Measurements from ENCODE around the gene MCF2L. TPM values are rescaled to one million over a fixed set of nuclear protein-coding genes. Genes with fewer than 3 reads are reported as not detected.

The MCF2L gene
- total and polyA plus RNA-seq, 4 donors: 46.3 to 136 (median 92.0) TPM

DNA sequence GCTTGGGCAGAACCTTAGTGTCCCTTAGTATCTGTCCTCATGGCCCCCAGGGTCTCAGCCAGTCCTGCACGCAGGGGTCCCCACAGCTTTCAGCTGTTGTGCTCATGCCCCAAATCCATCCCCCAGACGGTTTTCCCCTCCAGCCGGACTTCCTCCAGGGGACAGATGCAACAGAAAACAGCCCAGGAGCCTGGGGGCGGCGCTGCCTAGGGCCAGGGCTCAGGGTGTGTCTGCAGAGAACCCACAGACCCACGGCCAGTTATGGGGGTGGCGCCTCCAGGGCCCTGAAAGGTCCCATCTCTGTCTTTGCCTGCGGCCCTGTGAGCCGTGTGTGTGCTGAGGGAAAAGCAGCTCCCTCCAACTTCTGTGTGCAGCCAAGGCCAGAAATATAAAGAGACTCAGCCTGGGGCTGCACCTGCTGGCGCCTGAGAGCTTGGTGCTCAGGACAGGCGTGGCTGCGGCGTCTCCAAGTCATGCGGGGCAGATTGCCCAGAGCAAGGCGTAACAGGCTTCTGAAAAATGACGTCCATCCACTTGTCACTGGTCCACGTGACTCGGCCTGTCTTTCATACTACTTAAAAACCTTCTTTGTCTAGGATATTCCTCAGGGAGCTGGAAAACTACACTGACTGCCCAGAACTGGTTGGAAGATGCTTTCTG, 114.5 kb downstream of the MCF2L start:
- peak in 2 of 6 donors; percentile 18 to 70 for DNase-seq (ENCODE audit: low read depth in 4 of 6, low spot score in 6 of 6)

DNA sequence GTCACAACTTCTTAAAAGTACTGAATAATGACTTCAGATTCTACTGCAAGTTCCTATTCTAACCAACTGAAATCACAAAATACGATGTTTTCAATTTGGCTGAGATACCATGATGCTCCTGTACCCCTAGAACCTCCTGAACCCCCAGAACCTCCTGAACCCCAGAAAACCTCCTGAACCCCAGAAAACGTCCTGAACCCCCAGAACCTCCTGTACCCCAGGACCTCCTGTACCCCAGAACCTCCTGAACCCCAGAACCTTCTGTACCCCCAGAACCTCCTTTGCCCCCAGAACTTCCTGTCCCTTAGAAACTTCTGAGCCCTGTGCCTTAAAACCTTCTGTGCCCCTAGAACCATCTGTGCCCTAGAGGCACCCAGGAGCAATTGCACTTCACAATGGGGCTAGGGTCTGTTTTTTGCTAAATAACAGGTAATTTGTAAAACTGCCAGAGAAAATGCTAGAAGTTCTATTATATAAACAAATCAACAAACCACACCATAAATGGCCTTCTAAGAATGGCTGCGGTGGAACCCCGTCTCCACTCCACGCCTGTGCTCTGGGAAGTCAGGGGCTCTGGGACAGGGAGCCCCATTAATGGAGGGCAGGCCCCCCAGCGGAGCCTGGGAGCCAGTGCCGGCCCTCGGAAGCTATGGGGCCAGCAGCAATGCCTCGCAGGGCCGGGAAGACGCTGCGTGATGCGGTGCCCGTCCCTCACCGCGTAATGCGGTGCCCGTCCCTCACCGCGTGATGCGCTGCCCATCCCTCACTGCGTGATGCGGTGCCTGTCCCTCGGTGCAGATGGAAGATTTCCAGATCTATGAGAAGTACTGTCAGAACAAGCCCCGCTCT, 115.3 kb downstream of the MCF2L start:
- Histone ChIP-seq H3K9me3 (ENCODE audit: control insufficient read depth, insufficient read depth, low read length) (no peaks in the 10 kb centered on the region), H3K27ac (ENCODE audit: low read depth, low read length) (no peak overlapping the region), H3K36me3 (ENCODE audit: control insufficient read depth, insufficient read depth, low read length) (peaks cover 91% of the 10 kb centered on the region), H3K4me1 (ENCODE audit: control insufficient read depth, insufficient read depth, low read length) (peaks cover 14% of the 10 kb centered on the region), H3K4me3 (ENCODE audit: low read depth, low read length) (no peak overlapping the region), H3K27me3 (ENCODE audit: control insufficient read depth, insufficient read depth, low read length) (no peaks in the 10 kb centered on the region)
- DNase-seq (ENCODE audit: low read depth in 4 of 6, low spot score in 6 of 6): no peak
- WGBS (ENCODE audit: insufficient coverage): 94% methylated on average over 24 of the region's 25 CpGs

More for the DNA sequence above, 114.5 kb downstream of the MCF2L start:
- no peaks in the 10 kb centered on the region for H3K27me3 ChIP-seq (ENCODE audit: control insufficient read depth, insufficient read depth, low read length)
- H3K4me3 ChIP-seq (ENCODE audit: low read depth, low read length): no peak overlapping the region
- H3K27ac ChIP-seq (ENCODE audit: low read depth, low read length): no peak overlapping the region
- H3K4me1 ChIP-seq (ENCODE audit: control insufficient read depth, insufficient read depth, low read length): peaks cover 21% of the 10 kb centered on the region
- peaks cover 91% of the 10 kb centered on the region for H3K36me3 ChIP-seq (ENCODE audit: control insufficient read depth, insufficient read depth, low read length)
- 50% methylated on average over 14 of the region's 18 CpGs for WGBS (ENCODE audit: insufficient coverage)
- no peaks in the 10 kb centered on the region for H3K9me3 ChIP-seq (ENCODE audit: control insufficient read depth, insufficient read depth, low read length)

GRCh38 chr13:113084943-113085540, 116.0 kb downstream of the MCF2L start:
- H3K27ac ChIP-seq (ENCODE audit: low read depth, low read length): no peak overlapping the region
- H3K4me1 ChIP-seq (ENCODE audit: control insufficient read depth, insufficient read depth, low read length): peaks cover 10% of the 10 kb centered on the region
- H3K4me3 ChIP-seq (ENCODE audit: low read depth, low read length): no peak overlapping the region
- WGBS (ENCODE audit: insufficient coverage): 90% methylated on average over 24 of the region's 24 CpGs
- H3K9me3 ChIP-seq (ENCODE audit: control insufficient read depth, insufficient read depth, low read length): no peaks in the 10 kb centered on the region
- peaks cover 92% of the 10 kb centered on the region for H3K36me3 ChIP-seq (ENCODE audit: control insufficient read depth, insufficient read depth, low read length)
- no peaks in the 10 kb centered on the region for H3K27me3 ChIP-seq (ENCODE audit: control insufficient read depth, insufficient read depth, low read length)
- no peak for DNase-seq (ENCODE audit: low read depth in 4 of 6, low spot score in 6 of 6)

GRCh38 chr13:113086031-113086750, 117.2 kb downstream of the MCF2L start:
- Histone ChIP-seq H3K4me3 (ENCODE audit: low read depth, low read length) (no peak overlapping the region), H3K36me3 (ENCODE audit: control insufficient read depth, insufficient read depth, low read length) (peaks cover 92% of the 10 kb centered on the region), H3K27me3 (ENCODE audit: control insufficient read depth, insufficient read depth, low read length) (no peaks in the 10 kb centered on the region), H3K27ac (ENCODE audit: low read depth, low read length) (no peak overlapping the region), H3K9me3 (ENCODE audit: control insufficient read depth, insufficient read depth, low read length) (no peaks in the 10 kb centered on the region), H3K4me1 (ENCODE audit: control insufficient read depth, insufficient read depth, low read length) (peaks cover 10% of the 10 kb centered on the region)
- DNase-seq (ENCODE audit: low read depth in 4 of 6, low spot score in 6 of 6): no peak
- WGBS (ENCODE audit: insufficient coverage): 82% methylated on average over 25 of the region's 32 CpGs

- DNase-seq (ENCODE audit: low read depth in 4 of 6, low spot score in 6 of 6): no peak
- Histone ChIP-seq H3K27me3 (ENCODE audit: control insufficient read depth, insufficient read depth, low read length) (no peaks in the 10 kb centered on the region), H3K4me1 (ENCODE audit: control insufficient read depth, insufficient read depth, low read length) (peaks cover 10% of the 10 kb centered on the region), H3K27ac (ENCODE audit: low read depth, low read length) (no peak overlapping the region), H3K36me3 (ENCODE audit: control insufficient read depth, insufficient read depth, low read length) (peaks cover 95% of the 10 kb centered on the region), H3K9me3 (ENCODE audit: control insufficient read depth, insufficient read depth, low read length) (no peaks in the 10 kb centered on the region), H3K4me3 (ENCODE audit: low read depth, low read length) (no peak overlapping the region)
- 87% methylated on average over 30 of the region's 39 CpGs for WGBS (ENCODE audit: insufficient coverage)
These were observed 118.2 kb downstream of the MCF2L start for GRCh38 chr13:113086991-113087922.

DNA sequence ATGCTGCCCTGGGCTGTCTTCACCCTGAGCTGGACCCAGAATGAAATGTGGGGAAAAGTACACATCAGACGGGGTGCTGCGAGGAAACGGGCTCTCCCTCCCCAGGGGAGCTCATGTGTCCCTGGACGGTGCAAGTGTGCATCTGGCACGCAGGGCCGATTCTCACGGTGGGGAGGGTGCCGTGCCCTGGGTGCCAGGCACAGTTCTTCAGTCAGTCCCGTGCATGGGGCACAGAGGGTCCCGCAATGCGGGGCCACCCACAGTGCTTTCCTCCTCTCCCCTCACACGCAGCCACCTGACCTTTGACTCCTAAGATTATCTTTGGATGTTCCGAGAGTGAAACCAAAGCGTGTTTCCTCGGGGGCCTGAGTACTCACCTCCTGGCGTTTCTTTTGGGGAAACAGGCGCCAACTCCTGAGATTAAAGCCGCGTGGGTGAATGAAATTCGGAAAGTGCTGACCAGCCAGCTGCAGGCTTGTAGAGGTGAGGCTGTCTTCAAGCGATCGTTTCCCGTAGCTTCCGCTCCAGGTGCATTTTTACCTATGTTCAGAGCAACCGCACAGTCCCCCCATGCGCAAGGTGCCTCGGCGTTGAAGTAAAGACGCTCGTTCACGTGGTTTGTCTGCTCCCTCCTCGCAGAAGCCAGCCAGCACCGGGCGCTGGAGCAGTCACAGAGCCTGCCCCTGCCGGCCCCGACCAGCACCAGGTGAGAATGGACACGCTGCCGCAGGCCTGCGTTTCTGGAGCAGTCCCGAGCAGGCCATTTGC, 119.1 kb downstream of the MCF2L start:
- DNase-seq (ENCODE audit: low read depth in 4 of 6, low spot score in 6 of 6): no peak
- no peak overlapping the region for H3K4me3 ChIP-seq (ENCODE audit: low read depth, low read length)
- H3K27ac ChIP-seq (ENCODE audit: low read depth, low read length): no peak overlapping the region
- H3K36me3 ChIP-seq (ENCODE audit: control insufficient read depth, insufficient read depth, low read length): peaks cover 95% of the 10 kb centered on the region
- no peaks in the 10 kb centered on the region for H3K27me3 ChIP-seq (ENCODE audit: control insufficient read depth, insufficient read depth, low read length)
- H3K9me3 ChIP-seq (ENCODE audit: control insufficient read depth, insufficient read depth, low read length): no peaks in the 10 kb centered on the region
- H3K4me1 ChIP-seq (ENCODE audit: control insufficient read depth, insufficient read depth, low read length): peaks cover 12% of the 10 kb centered on the region
- 90% methylated on average over 39 of the region's 40 CpGs for WGBS (ENCODE audit: insufficient coverage)

DNA sequence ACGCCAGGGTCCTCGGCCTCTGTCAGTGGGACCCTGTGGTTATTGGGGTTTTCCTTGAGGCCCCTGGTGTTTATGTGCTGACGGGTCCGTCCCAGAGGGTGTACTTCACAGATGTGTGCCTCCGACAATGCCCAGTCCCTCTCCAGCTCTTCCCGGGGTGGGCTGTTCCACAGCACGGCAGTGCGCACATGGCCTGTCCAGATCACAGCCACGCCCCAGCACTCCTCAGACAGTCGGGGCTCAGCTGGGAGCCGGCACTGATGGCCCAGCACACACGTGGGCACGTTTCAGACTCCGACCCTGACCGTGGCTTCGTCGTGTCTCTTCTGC, 119.6 kb downstream of the MCF2L start:
- Histone ChIP-seq H3K27ac (ENCODE audit: low read depth, low read length) (no peak overlapping the region), H3K4me3 (ENCODE audit: low read depth, low read length) (no peak overlapping the region), H3K9me3 (ENCODE audit: control insufficient read depth, insufficient read depth, low read length) (no peaks in the 10 kb centered on the region), H3K27me3 (ENCODE audit: control insufficient read depth, insufficient read depth, low read length) (no peaks in the 10 kb centered on the region), H3K4me1 (ENCODE audit: control insufficient read depth, insufficient read depth, low read length) (peaks cover 9% of the 10 kb centered on the region), H3K36me3 (ENCODE audit: control insufficient read depth, insufficient read depth, low read length) (peaks cover 95% of the 10 kb centered on the region)
- 85% methylated on average over 16 of the region's 17 CpGs for WGBS (ENCODE audit: insufficient coverage)
- no peak for DNase-seq (ENCODE audit: low read depth in 4 of 6, low spot score in 6 of 6)

DNA sequence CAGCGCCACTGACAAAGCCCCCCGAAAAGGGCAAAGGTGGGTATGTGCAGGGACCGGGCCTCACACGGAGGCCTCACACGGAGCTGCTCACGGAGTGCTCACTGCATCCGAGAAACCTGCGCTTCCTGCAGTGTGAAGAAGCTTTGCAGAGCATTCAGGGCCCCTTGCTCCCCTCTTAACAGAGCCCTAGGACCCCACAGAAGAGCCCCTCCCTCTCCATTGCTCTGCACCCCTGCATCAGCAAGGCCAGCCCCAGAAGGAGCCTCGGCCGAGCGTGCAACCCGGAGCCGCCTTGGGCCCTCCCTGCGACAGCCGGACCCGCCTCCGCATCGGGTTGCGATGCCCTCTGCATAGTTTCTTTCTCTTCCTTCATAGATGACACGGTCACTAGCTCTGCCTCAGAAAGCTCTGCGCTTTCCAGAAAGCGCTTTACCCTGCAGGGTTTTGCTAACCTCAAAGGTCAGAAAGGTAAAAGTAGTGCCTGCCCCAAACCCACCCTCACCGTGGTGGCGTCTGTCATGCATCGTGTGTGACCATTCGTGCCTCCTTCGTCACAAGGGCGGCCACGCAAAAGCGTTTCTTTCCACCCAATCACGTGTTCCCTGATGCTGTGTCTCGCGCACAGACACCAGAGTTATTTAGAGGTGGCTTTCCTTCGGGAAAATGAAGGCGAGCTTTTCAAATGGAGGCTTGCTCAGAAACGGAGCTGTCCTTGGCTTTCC, 120.8 kb downstream of the MCF2L start:
- Histone ChIP-seq H3K36me3 (ENCODE audit: control insufficient read depth, insufficient read depth, low read length) (peaks cover 99% of the 10 kb centered on the region), H3K4me3 (ENCODE audit: low read depth, low read length) (no peak overlapping the region), H3K9me3 (ENCODE audit: control insufficient read depth, insufficient read depth, low read length) (no peaks in the 10 kb centered on the region), H3K27me3 (ENCODE audit: control insufficient read depth, insufficient read depth, low read length) (no peaks in the 10 kb centered on the region), H3K4me1 (ENCODE audit: control insufficient read depth, insufficient read depth, low read length) (peaks cover 17% of the 10 kb centered on the region), H3K27ac (ENCODE audit: low read depth, low read length) (no peak overlapping the region)
- DNase-seq (ENCODE audit: low read depth in 4 of 6, low spot score in 6 of 6): no peak
- 74% methylated on average over 33 of the region's 36 CpGs for WGBS (ENCODE audit: insufficient coverage)
